HepG2 (cell line): ENCODE data around the gene IL27RA. TPM values are rescaled to one million over a fixed set of nuclear protein-coding genes. Genes with fewer than 3 reads are reported as not detected.

Source experiments
- ATAC-seq: fragments of 200-7000 bp; cut with Tn5 transposase; 3 replicates; pipeline ENCODE4 v1.9.1; 2020; ENCODE audit warnings: mild to moderate bottlenecking, moderate library complexity
- BruUV-seq: library from RNA; stranded (reverse); fragments of 400-500 nt; replicated peaks from 2 replicates; lab custom pipeline; 2021; lab: Mats Ljungman, UMichigan
- CTCF ChIA-PET: fragments of 300-600 bp; formaldehyde crosslinking; extraction: SDS; loops from one replicate; lab custom pipeline; 2021; ENCODE audit warnings: low total read pairs, inconsistent platforms, low intra/inter-chr PET ratio; lab: Yijun Ruan, JAX
- POLR2A ChIA-PET: fragments of 350-600 bp; sonication (Branson Sonifier 250); formaldehyde crosslinking; loops from one replicate; lab custom pipeline; 2020; ENCODE audit warnings: antibody characterized with exemption, inconsistent platforms; lab: Yijun Ruan, JAX
- DNase-seq: peaks from one replicate; pipeline ENCODE4 v3.0.0-alpha.2; 2015; ENCODE audit warnings: low spot score
- FAIRE-seq: peaks from 3 replicates; lab custom pipeline; 2011; peaks lifted over from hg19 to GRCh38; lab: Jason Lieb, UNC
- H2AFZ ChIP-seq: one replicate; pipeline ENCODE4 v1.6.1; 2011; ENCODE audit warnings: low read length, inconsistent platforms
- H3K27ac ChIP-seq: fragments of 300-600 bp; 3 replicates; pipeline ENCODE4 v1.8.0; 2011; ENCODE audit warnings: mixed run types, mild to moderate bottlenecking, mixed read lengths, low read length, inconsistent platforms; ENCODE audit not compliant: insufficient read depth; ENCODE audit errors: extremely low read length
- H3K27me3 ChIP-seq, 2 experiments: fragments of 200-600 bp in 1 of 2; 2 replicates in 1 of 2; 3 replicates in 1 of 2; pipeline versions ENCODE4 v1.6.0 to v1.8.0; 2011; ENCODE audit warnings: low read length in 2 of 2, mild to moderate bottlenecking in 2 of 2, moderate library complexity in 2 of 2, inconsistent platforms in 1 of 2; ENCODE audit not compliant: insufficient read depth in 2 of 2, control insufficient read depth in 1 of 2
- H3K36me3 ChIP-seq, 2 experiments: fragments of 200-600 bp in 1 of 2; replicated peaks in 1 of 2; 2 replicates in 1 of 2; 3 replicates in 1 of 2; pipeline versions ENCODE4 v1.5.1 to v1.8.0; 2011; ENCODE audit warnings: low read length in 2 of 2, inconsistent platforms in 1 of 2; ENCODE audit not compliant: insufficient read depth in 2 of 2, control insufficient read depth in 1 of 2
- H3K4me1 ChIP-seq: 2 replicates; pipeline ENCODE4 v1.5.1; 2012; ENCODE audit warnings: low read length, inconsistent platforms; ENCODE audit not compliant: insufficient read depth
- H3K4me2 ChIP-seq: 2 replicates; pipeline ENCODE4 v1.6.0; 2011; ENCODE audit warnings: low read depth, low read length, inconsistent platforms
- H3K4me3 ChIP-seq, 3 experiments: fragments of 200-600 bp in 1 of 3; sonication (generic), shearing (Covaris generic) in 1 of 3; replicated peaks in 1 of 3; 2 replicates each; pipeline ENCODE4 v1.5.1; 2011 to 2016; ENCODE audit warnings: low read length in 3 of 3, inconsistent platforms in 2 of 3, low read depth in 2 of 3, mild to moderate bottlenecking in 2 of 3, control low read depth in 1 of 3, mixed read lengths in 1 of 3; ENCODE audit not compliant: insufficient read depth in 1 of 3
- H3K79me2 ChIP-seq: one replicate; pipeline ENCODE4 v1.6.1; 2011; ENCODE audit warnings: low read length, inconsistent platforms; ENCODE audit not compliant: insufficient read depth
- H3K9ac ChIP-seq: 2 replicates; pipeline ENCODE4 v1.6.0; 2011; ENCODE audit warnings: mild to moderate bottlenecking, low read depth, low read length, inconsistent platforms; ENCODE audit not compliant: insufficient read depth
- H3K9me3 ChIP-seq: 2 replicates; pipeline ENCODE4 v1.5.1; 2012; ENCODE audit warnings: mild to moderate bottlenecking, low read length
- H4K20me1 ChIP-seq: 2 replicates; pipeline ENCODE4 v1.6.0; 2011; ENCODE audit warnings: inconsistent platforms, mild to moderate bottlenecking, low read length, moderate library complexity; ENCODE audit not compliant: insufficient read depth
- AGO1 ChIP-seq: fragments of 200-400 bp; formaldehyde crosslinking; IDR thresholded peaks from 2 replicates; pipeline ENCODE4 v1.6.1; 2017; ENCODE audit warnings: mild to moderate bottlenecking, low read depth, low read length, moderate library complexity; ENCODE audit not compliant: poor library complexity, severe bottlenecking
- ARNT2 ChIP-seq: sonication (generic); formaldehyde crosslinking; IDR thresholded peaks from 2 replicates; pipeline ENCODE4 v1.8.0; 2022; ENCODE audit warnings: mild to moderate bottlenecking, low read depth, missing genetic modification reagents, moderate library complexity
- ATF1 ChIP-seq: IDR thresholded peaks from 2 replicates; pipeline ENCODE4 v1.6.1; 2016; ENCODE audit warnings: mild to moderate bottlenecking, control low read depth
- CBFB ChIP-seq: sonication (generic); formaldehyde crosslinking; IDR thresholded peaks from 2 replicates; pipeline ENCODE4 v1.4.0; 2020; ENCODE audit warnings: missing genetic modification reagents
- CEBPG ChIP-seq: IDR thresholded peaks from 2 replicates; pipeline ENCODE4 v1.6.1; 2016
- EZH2 ChIP-seq: conservative IDR thresholded peaks from 2 replicates; pipeline ENCODE4 v1.6.1; 2012; ENCODE audit warnings: mild to moderate bottlenecking, low read depth, low read length, moderate library complexity
- HNRNPUL1 ChIP-seq: fragments of 200-400 bp; formaldehyde crosslinking; IDR thresholded peaks from 2 replicates; pipeline ENCODE4 v1.6.1; 2017; ENCODE audit warnings: low read depth, mild to moderate bottlenecking, low read length, moderate library complexity
- NFKBIZ ChIP-seq: IDR thresholded peaks from 2 replicates; pipeline ENCODE4 v1.6.1; 2018; ENCODE audit warnings: missing genetic modification reagents, missing compliant biosample characterization
- NR2F6 ChIP-seq, 2 experiments: IDR thresholded peaks; 2 replicates each; pipeline ENCODE4 v1.6.1; 2016; ENCODE audit warnings: antibody characterized with exemption in 1 of 2, mild to moderate bottlenecking in 1 of 2
- PHF8 ChIP-seq: sonication (generic); formaldehyde crosslinking; IDR thresholded peaks from 2 replicates; pipeline ENCODE4 v1.5.0; 2020; ENCODE audit warnings: missing genetic modification reagents
- PRDM10 ChIP-seq: sonication (generic); formaldehyde crosslinking; IDR thresholded peaks from 2 replicates; pipeline ENCODE4 v1.4.0; 2020; ENCODE audit warnings: low read depth, missing genetic modification reagents
- RXRB ChIP-seq: IDR thresholded peaks from 2 replicates; pipeline ENCODE4 v1.6.1; 2016; ENCODE audit warnings: borderline replicate concordance, missing genetic modification reagents, missing compliant biosample characterization
- SALL2 ChIP-seq: sonication (generic); formaldehyde crosslinking; IDR thresholded peaks from 2 replicates; pipeline ENCODE4 v1.8.1; 2023; ENCODE audit warnings: mild to moderate bottlenecking, missing genetic modification reagents, inconsistent platforms
- SUZ12 ChIP-seq: fragments of 150-350 bp; IDR thresholded peaks from 2 replicates; pipeline ENCODE4 v1.6.1; 2014; ENCODE audit warnings: low read depth, low read length
- ZFX ChIP-seq: sonication (generic); formaldehyde crosslinking; IDR thresholded peaks from 2 replicates; pipeline ENCODE4 v1.4.0; 2020; ENCODE audit warnings: mild to moderate bottlenecking, low read depth, missing genetic modification reagents, moderate library complexity
- ZNF564 ChIP-seq: sonication (generic); formaldehyde crosslinking; IDR thresholded peaks from 2 replicates; pipeline ENCODE4 v1.8.1; 2023; ENCODE audit warnings: mild to moderate bottlenecking, missing genetic modification reagents
- ZNF770 ChIP-seq: sonication (generic); formaldehyde crosslinking; IDR thresholded peaks from 2 replicates; pipeline ENCODE4 v1.5.0; 2020; ENCODE audit warnings: mild to moderate bottlenecking, missing genetic modification reagents
- WGBS: methylation state at CpG from one replicate; pipeline ENCODE4 v1.1.6; 2017; ENCODE audit warnings: low lambda C conversion rate; 5-methylcytosine and 5-hydroxymethylcytosine counted together
- in situ Hi-C: cut with HindIII; loops from 2 replicates; pipeline ENCODE4 v1.10.0; 2017; ENCODE audit warnings: low pct_unique_long_range_greater_than_20kb; ENCODE audit not compliant: extremely low pct_ligation_motif_present
- intact Hi-C: fragments of 100-400 bp; cut with micrococcal nuclease; formaldehyde crosslinking; loops from one replicate; pipeline ENCODE4 v1.10.0; 2022; ENCODE audit not compliant: unreplicated experiment
- polyA plus RNA-seq, 8 experiments: library from polyadenylated mRNA; depleted of rRNA in 3 of 8; stranded (reverse) in 7 of 8; unstranded in 1 of 8; fragments of >200 nt; fragmentation: Illumina TruSeq in 4 of 8; extraction: Trizol in 4 of 8; gene quantifications; 2 replicates each; pipeline versions ENCODE4 v1.2.1 to v1.2.3, GENCODE V29; 2011 to 2016; ENCODE audit warnings: low read depth in 4 of 8, missing spikeins in 1 of 8, mixed read lengths in 1 of 8; ENCODE audit not compliant: insufficient read depth in 1 of 8
- total RNA-seq, 5 experiments: library from RNA; depleted of rRNA; stranded (reverse); fragments of >200 nt; fragmentation: Illumina TruSeq; extraction: Trizol; gene quantifications; 2 replicates each; pipeline ENCODE4 v1.2.3, GENCODE V29; 2016; ENCODE audit warnings: low read depth in 1 of 5

Gene IL27RA
- total and polyA plus RNA-seq, 2 of the 13 experiments (the other 11 are each of a cell fraction or from before 2014, with no cell fraction given): 3.5 to 8.1 TPM

- ChIA-PET POLR2A (no interaction called here), CTCF (no interaction called here)
- H3K4me3 ChIP-seq: no peak overlapping the region
- DNase-seq: no peak
- no peak overlapping the region for H2AFZ ChIP-seq
- no TSS peak for BruUV-seq
- intact Hi-C loops: no loop called here
- H3K27ac ChIP-seq: no peak overlapping the region
- no peak for FAIRE-seq
- no peaks in the 10 kb centered on the region for H3K4me1 ChIP-seq
- no peak overlapping the region for H3K4me2 ChIP-seq
- no peaks in the 10 kb centered on the region; a peak in 1 of 5 replicates for H3K27me3 ChIP-seq
- no peaks in the 10 kb centered on the region for H3K79me2 ChIP-seq
- H3K9me3 ChIP-seq: no peaks in the 10 kb centered on the region
- H3K9ac ChIP-seq: no peak overlapping the region
- WGBS: 95% methylated on average over 18 of the region's 22 CpGs
- no peak for ATAC-seq
- H4K20me1 ChIP-seq: no peaks in the 10 kb centered on the region
- in situ Hi-C loops: no loop called here
- H3K36me3 ChIP-seq: peaks cover 13 to 26% of the 10 kb centered on the region in 2 experiments; a peak in 4 of 5 replicates
- TF ChIP-seq CEBPG (CRISPR knock-in tag): no peak
- no peak for TF ChIP-seq SUZ12
- TF ChIP-seq AGO1: no peak
- TF ChIP-seq ATF1 (CRISPR knock-in tag): no peak
- no peak for TF ChIP-seq EZH2
- no peak for TF ChIP-seq HNRNPUL1
- TF ChIP-seq ZNF564: no peak
- no peak for TF ChIP-seq ZFX (CRISPR knock-in tag)
- TF ChIP-seq SALL2 (CRISPR knock-in tag): no peak
- TF ChIP-seq NFKBIZ (CRISPR knock-in tag): no peak
- TF ChIP-seq CBFB (CRISPR knock-in tag): no peak
- TF ChIP-seq ZNF770 (CRISPR knock-in tag): no peak
- TF ChIP-seq PRDM10: no peak
- no peak for TF ChIP-seq ARNT2 (CRISPR knock-in tag)
- TF ChIP-seq RXRB (CRISPR knock-in tag): no peak
- no peak for TF ChIP-seq PHF8 (CRISPR knock-in tag)
- no peak for TF ChIP-seq NR2F6 (IDR thresholded peaks at IDR 0.05)
- TF ChIP-seq NR2F6 (CRISPR knock-in tag; IDR thresholded peaks at IDR 0.05): no peak
Observed at GRCh38 chr19:13996928-13997630, 34.5 kb upstream of the IL27RA start.
